Measurements from ENCODE around the gene SLC35C1. TPM values are rescaled to one million over a fixed set of nuclear protein-coding genes. Genes with fewer than 3 reads are reported as not detected.
"Not testable (repeated sequence)": the region's sequence is repeated elsewhere in the genome, so short reads cannot be mapped to it uniquely, and the experiment has no call there.

Gene SLC35C1
- total RNA-seq, 1 donor from 2014 or later = 4.1 TPM

- no peak for DNase-seq (ENCODE audit: low read depth in 2 of 2)
These were observed 5.6 kb downstream of the SLC35C1 start for GRCh38 chr11:45810431-45811108.

DNA sequence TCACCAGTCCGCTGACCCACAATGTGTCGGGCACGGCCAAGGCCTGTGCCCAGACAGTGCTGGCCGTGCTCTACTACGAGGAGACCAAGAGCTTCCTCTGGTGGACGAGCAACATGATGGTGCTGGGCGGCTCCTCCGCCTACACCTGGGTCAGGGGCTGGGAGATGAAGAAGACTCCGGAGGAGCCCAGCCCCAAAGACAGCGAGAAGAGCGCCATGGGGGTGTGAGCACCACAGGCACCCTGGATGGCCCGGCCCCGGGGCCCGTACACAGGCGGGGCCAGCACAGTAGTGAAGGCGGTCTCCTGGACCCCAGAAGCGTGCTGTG lies 6.1 kb downstream of the SLC35C1 start:
- DNase-seq (ENCODE audit: low read depth in 2 of 2) = no peak

- no peak for DNase-seq (ENCODE audit: low read depth in 2 of 2)
These were observed 6.8 kb downstream of the SLC35C1 start for GRCh38 chr11:45811571-45812290.

DNA sequence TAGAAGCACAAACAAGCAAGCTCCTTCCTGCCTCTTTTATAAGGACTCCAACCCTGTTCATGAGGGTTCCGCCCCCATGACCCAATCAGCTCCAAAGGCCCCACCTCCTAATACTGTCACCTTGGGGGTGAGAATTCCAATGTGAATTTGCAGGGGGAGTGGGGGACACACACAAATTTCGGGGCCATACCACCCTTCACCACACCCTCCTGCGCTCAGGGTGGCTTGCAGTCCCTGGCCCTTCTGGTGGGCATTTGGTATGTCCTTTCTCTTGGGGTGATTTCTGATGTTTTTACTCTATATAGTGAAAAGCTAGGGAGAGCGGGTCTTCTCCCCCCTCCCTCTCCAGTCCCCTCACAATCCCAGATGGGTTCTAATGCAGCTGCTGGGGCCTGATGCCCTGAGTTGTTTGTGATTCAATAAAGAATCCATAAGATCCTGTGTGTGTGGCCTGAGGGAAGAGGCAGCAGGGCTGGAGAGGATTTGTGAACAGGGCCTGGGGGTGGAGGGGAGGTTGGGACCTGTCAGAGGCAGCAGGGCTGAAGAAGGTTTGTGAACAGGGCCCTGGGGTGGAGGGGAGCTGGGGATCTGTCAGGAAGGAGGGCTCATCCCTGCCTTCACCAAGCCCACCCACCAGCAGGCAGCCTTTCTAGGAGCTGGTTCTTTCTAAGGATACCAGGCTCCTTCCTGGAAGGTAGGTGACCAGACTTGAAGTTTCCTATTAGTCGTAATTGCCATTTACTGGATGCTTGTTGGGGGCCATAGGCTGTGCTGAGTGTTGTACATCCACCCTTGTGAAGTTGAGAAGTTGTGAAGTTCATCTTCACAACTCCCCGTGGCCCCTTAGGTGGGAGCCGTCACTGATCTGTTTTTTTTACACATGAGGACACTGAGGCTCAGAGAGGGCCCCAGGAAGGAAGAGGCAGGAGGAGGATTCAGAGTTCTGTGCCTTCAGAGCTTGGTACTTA lies 7.9 kb downstream of the SLC35C1 start:
- DNase-seq (ENCODE audit: low read depth in 2 of 2) = no peak

DNA sequence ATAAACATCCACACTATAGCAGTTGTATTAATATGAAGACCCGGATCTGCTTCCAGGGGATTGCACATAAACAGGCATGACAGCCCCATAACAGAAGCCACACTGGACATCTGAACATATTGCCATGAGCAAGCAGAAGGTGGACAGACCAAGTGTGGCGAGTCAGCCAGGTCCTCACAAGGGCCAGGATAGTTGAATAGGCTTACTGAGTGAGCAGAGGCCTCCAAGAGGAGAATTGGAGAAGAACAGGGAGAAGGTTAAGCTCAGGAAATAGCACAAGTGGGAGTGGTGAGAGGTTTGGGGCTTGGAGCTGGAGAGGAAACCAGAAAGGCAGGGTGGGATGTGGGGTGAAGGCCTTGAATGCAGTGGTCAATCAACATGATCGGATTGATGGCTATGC lies 10.8 kb downstream of the SLC35C1 start:
- DNase-seq (ENCODE audit: low read depth in 2 of 2) = no peak

DNA sequence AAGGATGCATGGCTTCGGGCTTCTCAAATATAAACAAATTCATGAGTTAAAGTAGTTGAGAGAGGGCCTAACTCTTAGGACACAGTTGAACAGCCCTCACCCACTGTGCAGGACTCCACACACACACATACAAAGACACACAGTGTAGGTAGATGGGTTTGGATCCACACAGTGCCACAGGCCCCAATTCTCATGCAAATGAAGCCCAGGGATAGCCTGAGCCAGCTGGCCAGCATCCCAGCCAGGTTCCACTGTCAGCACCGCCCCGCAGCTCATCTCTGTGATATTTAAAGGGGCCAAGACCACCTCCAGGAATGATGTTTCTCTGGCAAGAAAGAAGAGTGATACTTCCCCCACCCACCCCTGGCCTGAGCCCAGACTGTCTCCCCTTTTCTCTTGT lies 11.7 kb downstream of the SLC35C1 start:
- DNase-seq (ENCODE audit: low read depth in 2 of 2) = no peak

- no peak for DNase-seq (ENCODE audit: low read depth in 2 of 2)
These were observed 12.2 kb downstream of the SLC35C1 start for GRCh38 chr11:45817191-45817590.

GRCh38 chr11:45818961-45819605 lies 14.1 kb downstream of the SLC35C1 start:
- DNase-seq (ENCODE audit: low read depth in 2 of 2) = no peak

DNA sequence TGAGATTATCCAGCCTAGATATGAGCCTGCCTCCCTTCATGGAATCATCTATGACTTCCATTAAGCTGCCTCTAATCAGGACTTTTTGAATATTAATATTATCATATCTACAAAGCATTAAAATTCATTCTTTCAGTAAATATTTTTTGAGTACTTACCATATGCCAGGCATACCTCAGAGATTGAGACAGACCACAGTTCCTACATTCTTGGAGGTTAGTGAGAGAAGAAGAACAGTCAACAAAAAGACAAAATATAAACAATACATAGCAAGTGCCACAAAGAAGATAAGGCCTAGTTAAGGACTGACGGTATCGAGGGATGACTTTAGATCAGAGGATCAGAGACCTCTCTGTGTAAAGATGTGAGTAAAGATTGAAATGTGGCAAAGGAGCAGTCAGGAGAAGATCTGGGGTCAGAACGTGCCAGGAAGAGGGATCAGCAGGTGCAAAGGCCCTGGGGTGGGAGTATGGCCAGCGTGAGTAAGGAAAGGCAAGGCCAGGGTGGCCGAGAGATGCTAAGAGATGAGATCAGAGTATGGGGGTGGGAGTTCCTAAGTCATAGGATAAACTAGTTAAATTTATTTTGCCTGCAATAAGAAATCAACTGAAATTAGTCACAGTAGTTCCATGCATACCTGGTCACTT lies 15.4 kb downstream of the SLC35C1 start:
- DNase-seq (ENCODE audit: low read depth in 2 of 2) = no peak

GRCh38 chr11:45826492-45826891 lies 21.5 kb downstream of the SLC35C1 start:
- not testable (repeated sequence) for DNase-seq (ENCODE audit: low read depth in 2 of 2)

- no peak for DNase-seq (ENCODE audit: low read depth in 2 of 2)
These were observed 22.2 kb downstream of the SLC35C1 start for GRCh38 chr11:45827123-45827522.

DNA sequence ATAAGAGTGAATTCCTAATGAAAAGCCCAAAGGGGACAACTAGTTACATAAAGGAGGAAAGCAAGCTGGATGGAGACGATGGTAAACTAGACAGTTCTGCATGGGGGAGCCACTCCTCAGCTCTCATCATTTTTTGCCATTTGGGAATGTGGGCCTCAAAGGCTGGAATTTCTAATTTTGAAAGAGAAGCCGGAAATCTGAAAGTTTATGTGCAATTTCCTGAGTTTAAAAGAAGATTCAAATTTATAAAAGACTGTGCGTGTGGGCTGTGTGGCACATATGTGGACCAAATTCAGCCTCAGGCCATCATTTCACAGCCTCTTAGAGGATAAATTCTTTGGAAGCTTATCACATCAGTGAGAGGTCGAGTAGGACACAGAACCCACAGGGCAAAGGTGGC lies 24.0 kb downstream of the SLC35C1 start:
- DNase-seq (ENCODE audit: low read depth in 2 of 2) = no peak

GRCh38 chr11:45830596-45830995 lies 25.6 kb downstream of the SLC35C1 start:
- no peak for DNase-seq (ENCODE audit: low read depth in 2 of 2)

DNA sequence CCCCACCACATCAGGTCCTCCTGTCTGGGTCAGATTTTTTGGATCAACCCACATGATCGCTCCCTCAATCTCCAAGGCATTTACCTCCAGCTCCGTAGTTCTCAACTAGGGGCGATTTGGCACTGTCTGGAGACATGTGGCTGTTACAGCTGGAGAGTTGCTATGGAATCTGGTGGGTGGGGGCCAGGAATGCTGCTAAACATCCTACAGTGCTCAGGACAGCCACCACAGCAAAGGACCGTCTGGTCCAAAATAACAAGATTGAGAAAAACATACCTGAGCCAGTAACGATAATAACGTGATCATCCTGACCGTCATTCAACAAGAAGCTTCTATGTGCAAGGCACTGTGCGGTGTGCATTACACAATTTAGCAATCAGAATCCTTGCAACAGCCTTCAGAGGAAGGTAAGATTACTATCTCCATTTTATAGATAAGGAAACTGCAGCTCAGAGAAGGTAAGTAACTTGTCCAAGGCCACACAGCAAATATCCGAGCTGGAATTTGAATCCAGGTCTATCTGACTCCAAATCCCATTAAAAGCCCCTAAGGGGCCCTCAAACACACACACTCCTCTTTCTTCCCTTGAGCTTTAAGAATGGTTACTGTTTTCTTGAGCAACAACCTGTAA lies 28.0 kb downstream of the SLC35C1 start:
- DNase-seq (ENCODE audit: low read depth in 2 of 2) = no peak

DNA sequence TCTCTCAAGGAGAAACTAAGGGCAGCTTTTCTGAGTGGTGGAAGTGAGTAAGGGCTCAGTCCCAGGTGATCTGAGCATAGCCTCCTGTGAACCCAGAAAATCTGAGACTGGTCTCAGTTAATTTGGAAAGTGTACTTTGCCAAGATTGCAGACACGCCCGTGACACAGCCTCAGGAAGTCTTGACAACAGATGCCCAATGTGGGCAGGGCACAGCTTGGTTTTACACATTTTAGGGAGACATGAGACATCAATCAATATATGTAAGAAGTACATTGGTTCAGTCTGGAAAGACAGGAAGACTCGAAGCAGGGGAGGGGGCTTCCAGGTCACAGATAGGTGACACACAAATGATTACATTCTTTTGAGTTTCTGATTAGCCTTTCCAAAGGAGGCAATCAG lies 28.8 kb downstream of the SLC35C1 start:
- DNase-seq (ENCODE audit: low read depth in 2 of 2) = no peak

DNA sequence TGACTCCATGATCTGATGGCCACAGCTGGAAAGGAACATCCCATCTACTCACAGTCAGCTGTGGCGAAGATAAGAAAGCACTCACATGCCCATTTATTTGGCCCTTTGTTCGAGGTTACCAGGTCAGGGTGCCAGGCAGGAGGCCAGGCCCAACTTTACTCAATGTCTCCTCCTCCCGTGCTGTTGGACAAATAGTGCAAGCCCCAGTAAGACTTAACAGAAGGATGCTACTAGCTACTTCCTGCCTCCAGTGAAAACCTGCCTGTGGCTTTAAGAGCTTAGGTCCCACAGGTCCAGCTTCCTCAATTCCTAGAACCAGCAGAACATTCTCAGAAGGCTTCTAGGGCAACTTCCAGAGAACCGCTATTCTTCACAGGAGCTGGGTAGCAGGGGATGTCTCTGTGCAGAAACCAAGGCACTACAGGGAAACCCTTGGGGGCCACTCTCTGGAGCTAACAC lies 29.4 kb downstream of the SLC35C1 start:
- DNase-seq (ENCODE audit: low read depth in 2 of 2) = no peak

- DNase-seq (ENCODE audit: low read depth in 2 of 2) = no peak
These were observed 34.3 kb downstream of the SLC35C1 start for GRCh38 chr11:45839204-45839603.

- DNase-seq (ENCODE audit: low read depth in 2 of 2) = not testable (repeated sequence)
These were observed 35.3 kb downstream of the SLC35C1 start for GRCh38 chr11:45840251-45840650.

GRCh38 chr11:45843158-45843924 lies 38.4 kb downstream of the SLC35C1 start:
- DNase-seq (ENCODE audit: low read depth in 2 of 2) = peak; percentile 81 to 88

All from dermis microvascular lymphatic vessel endothelial cell (primary cell).